NCI-H748 (cell line): ENCODE measurements around the gene BTF3L4.
"Not testable (repeated sequence)": the region's sequence is repeated elsewhere in the genome, so short reads cannot be mapped to it uniquely, and the experiment has no call there.

Experiments used
- DNase-seq: peaks from one replicate; lab custom pipeline; 2025; ENCODE audit not compliant: unreplicated experiment; lab: John Stamatoyannopoulos, UW

BTF3L4 gene

DNA sequence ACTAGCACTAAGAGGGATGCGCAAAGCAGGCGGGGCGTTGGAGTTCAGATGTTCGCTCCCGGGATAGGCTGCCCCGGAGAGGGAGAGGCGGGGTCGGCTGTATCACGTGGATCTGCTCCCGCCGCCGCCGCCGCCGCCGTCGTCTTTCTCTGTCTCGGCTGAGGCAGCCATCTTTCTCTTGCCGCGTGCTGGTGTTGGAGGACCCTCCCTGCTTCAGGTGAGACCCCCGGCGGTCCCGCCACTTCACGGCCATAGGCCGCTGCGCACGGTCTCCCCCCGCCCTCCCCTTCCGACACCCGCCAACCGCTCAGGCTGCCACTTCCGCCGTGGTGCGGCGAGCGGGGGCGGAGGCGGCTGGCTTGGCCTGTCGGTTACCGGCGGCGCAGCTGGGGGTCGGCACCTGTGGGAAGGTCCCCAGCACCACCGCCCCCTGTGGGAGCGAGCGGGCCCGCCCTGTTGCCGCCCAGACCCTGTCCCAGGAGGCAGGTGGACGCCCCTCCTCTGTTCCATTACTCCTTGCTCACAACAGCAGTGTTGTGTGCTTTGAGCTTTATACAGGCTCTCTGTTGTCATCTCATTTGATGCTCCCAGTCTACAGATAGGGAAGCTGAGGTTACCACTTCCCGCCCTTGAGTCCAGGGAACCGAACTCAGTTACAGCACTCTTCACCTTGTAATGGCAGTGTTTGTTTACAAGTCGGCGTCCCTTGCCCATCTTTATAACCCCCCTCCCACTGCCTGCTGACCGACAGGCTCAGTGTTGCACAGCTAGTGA lies at the start of gene BTF3L4:
BTF3L4 (plus strand) TSS at position 133 of the 774 bp plus-strand sequence. CDS start 3,553 bp downstream, outside the sequence.
- DNase-seq, result peak; percentile 97

DNA sequence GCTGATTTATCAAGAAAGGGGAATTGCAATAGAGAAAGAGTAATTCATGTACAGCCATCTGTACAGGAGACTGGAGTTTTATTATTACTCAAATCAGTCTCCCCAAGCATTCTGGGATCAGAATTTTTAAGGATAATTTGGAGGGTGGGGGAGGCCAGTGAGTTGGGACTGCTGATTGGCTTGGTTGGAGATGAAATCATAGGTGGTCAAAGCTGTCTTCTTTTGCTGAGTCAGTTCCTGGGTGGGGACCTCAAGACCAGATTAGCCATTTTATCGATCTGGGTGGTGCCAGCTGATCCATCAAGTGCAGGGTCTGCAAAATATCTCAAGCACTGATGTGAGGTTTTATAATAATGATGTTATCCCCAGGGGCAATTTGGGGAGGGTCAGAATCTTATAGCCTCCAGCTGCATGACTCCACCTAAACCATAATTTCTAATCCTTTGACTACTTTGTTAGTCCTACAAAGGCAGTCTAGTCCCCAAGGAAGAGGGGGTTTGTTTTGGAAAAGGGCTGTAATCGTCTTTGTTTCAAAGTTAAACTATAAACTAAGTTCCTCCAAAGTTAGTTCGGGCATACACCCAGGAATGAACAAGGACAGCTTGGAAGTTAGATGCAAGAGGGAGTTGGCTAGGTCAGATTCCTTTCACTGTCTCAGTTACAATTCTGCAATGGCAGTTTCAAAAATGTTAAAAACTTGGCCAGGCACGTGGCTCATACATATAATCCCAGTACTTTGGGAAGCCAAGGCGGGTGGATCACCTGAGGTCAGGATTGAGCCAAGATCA lies 48.7 kb upstream of the BTF3L4 start:
- DNase-seq, result no peak

DNA sequence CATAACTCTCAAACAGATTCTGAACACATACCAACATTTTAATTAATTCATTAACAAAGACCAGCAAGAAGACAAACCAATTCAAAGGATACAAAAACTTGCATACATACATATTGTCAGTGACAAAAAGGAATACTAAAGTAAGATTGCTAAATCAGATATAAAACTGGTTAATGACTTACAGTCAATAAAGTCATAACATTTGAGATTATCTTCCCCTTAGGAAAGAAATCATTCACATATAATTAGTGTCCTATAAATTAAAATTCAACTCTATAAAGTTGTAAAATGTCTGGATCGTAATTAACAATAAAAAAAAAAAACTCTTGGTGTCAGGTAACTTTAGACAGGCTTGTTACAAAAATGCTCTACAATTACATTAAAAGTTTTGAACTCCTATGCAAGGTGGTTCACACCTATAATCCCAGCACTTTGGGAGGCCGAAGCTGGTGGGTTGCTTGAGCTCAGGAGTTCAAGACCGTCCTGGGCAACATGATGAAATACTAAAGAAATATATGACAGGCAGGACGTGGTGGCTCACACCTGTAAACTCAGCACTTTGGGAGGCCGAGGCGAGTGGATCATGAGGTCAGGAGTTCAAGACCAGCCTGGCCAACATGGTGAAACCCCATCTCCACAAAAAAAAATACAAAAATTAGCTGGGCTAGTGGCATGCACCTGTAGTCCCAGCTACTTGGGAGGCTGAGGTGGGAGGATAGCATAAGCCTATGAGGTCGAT lies 47.9 kb upstream of the BTF3L4 start:
- no peak for DNase-seq

DNA sequence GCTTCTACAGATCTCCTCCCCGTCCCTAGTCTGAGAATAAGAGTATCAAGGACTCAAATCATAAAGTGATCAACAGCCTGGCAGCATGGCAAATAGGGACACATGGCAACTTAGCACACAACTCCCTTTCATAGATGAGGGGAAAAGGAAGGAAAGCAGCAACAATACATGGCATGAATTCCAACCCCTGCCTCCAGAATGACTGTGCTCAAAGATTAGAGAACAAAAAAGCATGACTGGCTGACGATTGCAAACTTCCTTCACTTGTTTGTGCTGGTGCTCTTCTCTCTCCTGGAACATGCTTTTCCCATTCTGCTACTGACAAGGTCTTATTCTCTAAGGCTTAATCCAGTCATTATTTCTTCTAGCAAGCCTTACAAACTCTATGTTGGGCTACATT lies 34.0 kb upstream of the BTF3L4 start:
- no peak for DNase-seq

DNA sequence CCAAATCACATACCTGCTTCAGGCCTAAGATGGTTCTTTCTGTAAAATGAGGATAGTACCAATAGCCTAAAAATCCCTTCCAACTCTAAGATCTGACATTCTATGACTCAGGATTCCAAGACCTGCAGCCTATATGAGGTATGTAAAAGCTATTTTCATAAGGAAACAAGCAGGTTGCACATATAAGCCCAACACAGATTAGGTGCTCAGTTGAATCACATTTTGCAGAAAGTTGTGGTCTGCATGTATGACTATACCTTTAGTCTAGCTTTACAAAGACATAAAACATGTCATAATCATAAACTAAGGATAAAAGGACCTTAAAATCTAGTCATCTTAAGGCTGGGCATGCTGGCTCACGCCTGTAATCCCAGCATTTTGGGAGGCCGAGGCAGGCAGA lies 29.8 kb upstream of the BTF3L4 start:
- DNase-seq, result no peak

DNA sequence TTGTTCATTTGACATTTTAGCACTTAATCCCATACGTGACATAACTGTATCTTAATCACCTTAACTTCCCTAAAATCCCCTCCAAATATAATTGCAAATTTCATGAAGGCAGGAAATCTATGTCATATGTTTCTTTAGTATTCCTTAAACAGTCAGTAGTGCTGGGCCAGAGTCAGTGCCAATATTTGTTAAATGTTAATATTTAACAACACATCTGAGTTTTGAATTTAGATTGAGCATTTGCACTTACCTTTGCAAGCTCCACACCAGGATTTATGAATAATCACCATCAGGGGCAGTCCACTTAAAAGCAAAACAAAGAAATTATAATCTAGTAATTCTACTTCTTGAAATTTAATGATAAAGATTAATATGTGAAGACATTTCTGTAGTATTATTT lies 27.8 kb upstream of the BTF3L4 start:
- DNase-seq, result no peak

DNA sequence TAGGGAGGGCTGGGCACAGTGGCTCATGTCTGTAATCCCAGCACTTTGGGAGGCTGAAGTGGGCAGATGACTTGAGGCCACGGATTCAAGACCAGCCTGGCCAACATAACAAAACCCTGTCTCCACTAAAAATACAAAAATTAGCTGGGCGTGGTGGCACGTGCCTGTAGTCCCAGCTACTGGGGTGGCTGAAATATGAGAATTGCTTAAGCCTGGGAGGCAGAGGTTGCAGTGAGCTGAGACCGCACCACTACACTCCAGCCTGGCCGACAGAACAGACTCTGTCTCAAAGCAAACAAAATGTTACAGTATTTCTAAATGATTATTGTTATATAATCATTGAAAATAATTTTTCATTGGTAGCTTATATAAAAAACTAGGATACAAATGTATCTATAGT lies 27.3 kb upstream of the BTF3L4 start:
- DNase-seq, result not testable (repeated sequence)

DNA sequence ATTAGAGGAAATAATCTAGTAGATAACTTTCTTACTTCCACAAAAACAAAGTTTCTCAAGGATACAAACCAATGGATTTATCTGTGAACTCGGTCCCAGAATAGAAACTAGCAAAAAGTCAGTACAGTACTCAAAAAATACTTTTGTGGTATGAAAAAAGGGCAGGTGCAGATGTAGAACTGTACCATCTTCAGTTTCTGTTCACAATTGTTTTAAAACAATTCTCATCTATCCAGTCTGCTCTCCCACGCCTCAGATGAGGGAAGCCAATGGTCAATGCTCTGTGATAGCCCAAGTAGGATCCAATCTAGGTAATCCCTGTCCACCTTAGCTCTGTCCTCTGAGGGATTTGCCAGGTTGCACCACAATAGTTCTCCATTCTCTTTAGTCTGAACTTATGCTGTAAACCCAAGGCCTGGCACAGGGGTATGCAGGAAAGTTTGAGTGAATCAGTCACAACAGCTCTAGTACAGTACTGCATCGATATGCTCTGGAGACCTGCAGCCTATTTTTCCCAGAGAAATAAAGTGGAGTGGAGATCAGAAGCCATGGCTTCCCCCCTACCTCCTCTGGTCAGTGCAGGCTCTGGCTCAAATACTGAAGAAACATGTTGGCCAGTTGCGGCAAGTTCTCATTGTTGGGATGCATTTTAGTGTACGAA lies 23.8 kb upstream of the BTF3L4 start:
- no peak for DNase-seq

DNA sequence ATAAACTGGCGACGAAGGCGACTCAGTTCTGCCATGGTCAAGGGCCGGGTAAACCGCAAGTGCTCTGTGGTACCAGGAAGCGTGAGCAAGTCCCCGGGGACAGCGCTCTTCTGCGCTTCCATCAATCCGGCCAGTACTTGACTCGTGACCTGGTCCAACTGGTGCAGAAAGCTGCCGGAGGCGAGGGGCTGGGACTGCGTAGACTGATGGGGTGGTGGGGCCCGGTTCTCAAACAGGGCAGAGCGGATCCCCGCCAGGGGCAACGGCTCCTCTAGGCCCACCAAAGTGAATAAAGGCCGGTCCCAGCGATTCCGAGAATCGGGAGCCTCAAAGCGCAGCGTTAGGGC lies 23.3 kb upstream of the BTF3L4 start:
- peak; percentile 54 for DNase-seq

DNA sequence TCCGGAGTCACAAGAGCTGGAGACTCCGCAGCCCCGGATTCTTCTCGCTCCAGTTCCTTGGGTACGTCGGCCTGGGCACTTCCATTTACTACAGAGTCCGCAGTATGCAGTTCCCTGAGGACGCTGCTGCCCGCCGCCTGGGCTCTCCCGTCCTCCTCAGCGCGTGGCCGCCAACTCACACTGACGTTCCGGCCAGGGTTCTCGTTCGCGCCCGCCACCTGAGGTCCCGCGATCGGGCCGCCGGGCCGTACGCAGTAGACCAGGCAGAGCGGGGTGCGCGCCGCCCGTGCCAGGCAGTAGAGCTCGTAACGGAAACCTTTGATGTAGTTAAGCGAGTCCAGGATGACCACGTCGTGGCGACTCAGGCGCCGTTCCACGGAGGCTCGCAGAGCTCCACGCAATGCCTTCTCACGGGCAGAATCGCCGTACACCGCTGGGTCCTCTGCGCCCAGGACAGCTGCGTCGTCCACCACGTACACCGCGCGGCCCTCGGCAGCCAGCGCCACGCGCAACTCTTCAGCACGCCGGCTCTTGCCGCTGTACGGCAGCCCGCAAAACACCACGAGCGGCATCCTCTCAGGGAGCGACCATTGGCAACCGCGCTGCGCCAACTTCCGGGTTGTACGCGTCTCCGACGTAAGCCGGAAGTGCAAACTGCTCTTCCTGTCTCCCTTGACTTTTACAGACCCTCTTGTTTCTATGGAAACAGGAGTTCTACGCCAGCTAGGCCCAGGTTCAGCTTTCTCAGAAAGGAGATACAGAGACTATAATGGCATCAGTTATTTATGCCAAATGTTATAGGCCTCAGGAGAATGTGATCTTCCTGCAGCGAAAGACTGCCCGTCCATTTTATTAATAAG lies 22.7 kb upstream of the BTF3L4 start, which contains the start of gene KTI12:
KTI12 (minus strand) TSS at position 621 of the 860 bp plus-strand sequence; CDS start at position 572, 49 bp downstream.
- DNase-seq, result peak; percentile 97

DNA sequence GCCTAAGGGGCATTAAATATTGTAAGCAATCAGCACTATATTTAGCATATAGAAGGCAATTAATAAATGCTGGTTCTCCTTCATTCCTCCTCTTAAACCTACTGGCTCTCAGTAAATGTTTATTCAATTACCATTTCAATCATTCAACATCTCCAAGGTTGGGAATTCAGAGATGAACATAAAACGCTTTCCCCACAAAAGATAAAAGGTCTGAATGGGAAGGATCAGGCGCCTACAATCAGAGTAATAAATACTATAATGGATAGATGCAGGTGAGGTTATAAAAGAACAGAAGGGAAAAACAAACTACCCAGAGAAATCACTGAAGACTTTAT lies 22.1 kb upstream of the BTF3L4 start:
- no peak for DNase-seq

DNA sequence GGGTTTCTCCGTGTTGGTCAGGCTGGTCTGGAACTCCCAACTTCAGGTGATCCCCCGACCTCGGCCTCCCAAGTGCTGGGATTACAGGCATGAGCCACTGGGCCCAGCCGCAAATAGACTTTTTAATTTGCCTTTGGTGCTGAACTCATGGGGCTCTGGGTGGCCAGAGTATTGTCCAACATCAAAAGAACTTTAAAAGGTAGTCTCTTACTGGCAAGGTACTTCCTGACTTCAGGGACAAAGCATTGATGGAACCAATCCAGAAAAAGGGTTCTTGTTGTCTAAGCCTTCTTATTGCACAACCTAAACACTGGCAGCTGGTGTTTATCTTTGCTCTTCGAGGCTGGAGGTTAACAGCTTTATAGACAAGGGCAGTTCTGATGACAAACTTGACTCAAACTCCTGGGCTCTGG lies 18.7 kb upstream of the BTF3L4 start:
- no peak for DNase-seq

DNA sequence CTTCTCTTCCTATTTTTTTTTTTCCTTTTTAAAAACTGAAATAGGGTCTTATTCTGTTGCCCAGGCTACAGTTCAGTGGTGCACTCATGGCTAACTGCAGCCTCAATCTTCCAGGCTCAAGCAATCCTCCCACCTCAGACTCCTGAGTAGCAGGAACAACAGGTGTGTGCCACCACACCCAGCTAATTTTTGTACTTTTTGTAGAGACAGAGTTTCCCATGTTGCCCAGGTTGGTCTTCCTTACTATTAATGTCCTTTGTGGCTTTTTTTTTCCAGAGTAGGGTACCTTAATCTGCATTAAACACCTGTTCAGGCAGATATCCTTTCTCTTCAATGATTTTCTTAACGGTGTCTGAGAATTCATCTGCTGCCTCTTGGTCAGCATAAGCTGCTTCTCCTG lies 18.2 kb upstream of the BTF3L4 start:
- DNase-seq, result no peak

DNA sequence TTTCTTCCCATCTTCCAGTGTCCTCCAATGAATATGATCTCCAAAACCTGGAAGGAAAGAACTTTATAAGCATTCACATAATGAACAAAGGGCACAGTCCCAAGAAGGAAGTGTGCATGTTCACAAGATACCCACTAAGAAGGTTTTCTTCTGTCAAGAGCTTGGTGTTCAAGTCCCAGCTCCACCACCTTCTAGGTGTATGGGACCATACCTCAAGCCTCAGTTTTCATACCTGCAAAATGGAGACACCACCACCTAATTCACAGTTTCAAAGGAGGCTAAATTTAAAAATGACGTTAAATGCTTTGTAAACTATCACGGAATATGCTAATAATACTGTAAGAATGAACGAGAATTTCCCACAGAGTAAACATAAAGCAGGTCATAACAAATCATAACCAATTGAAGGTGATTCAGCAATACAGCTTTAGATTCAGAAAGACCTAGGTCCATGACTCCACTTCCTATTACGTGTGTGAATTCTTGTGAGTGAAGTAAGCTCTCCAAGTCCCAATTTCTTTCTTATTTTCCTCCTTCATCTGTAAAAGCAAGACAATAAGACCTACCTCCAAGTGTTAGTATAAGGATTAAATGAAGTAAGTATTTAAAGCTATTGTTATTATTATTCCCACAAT lies 14.4 kb upstream of the BTF3L4 start:
- no peak for DNase-seq

DNA sequence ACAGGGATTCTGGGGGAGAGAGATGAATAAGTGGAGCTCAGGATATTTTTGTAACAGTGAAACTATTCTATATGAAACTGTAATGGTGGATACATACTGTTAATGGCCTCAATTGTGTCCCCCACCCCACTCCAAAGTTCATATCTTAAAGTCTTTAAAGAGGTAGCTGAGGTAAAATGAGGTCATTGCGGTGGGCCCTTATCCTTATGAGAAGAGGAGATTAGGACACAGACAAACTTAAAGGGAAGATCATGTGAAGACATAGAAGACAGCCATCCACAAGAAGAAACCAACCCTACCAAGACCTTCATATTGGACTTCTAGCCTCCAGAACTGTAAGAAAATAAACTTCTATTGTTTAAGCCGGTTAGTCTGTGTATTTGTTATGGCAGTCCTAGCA lies 10.9 kb upstream of the BTF3L4 start:
- no peak for DNase-seq

DNA sequence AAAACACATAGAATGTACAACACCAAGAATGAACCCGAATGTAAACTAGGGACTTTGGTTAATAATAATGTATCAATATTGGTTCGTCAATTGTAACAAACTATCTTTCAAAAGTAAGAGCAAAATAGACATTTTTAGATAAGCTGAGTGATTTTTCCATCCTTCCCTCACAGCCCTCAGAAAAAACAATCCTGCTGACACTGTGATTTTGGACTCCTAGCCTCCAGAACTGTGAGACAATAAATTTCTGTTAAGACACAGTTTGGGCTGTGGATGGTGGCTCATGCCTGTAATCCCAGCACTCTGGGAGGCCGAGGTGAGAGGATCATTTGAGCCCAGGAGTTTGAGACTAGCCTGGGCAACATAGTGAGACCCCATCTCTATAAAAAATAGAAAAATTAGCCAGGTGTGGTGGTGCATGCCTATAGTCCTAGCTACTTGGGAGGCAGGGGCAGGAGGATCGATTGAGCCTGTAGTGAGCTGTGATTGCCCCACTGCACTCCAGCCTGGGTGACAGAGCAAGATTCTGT lies 10.4 kb upstream of the BTF3L4 start:
- DNase-seq, result not testable (repeated sequence)

DNA sequence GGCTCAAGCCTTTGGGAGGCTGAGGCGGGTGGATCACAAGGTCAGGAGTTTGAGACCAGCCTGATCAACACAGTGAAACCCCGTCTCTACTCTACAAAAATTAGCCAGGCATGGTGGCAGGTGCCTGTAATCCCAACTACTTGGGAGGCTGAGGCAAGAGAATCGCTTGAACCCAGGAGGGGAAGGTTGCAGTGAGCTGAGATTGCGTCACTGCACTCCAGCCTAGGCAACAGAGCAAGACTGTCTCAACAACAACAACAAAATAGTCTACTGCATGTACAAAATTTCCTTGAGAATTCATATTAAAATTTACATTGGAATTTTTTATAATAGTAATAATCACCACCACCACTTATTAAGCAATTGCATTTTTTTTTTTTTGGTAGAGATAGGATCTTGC lies 6.8 kb upstream of the BTF3L4 start:
- not testable (repeated sequence) for DNase-seq

DNA sequence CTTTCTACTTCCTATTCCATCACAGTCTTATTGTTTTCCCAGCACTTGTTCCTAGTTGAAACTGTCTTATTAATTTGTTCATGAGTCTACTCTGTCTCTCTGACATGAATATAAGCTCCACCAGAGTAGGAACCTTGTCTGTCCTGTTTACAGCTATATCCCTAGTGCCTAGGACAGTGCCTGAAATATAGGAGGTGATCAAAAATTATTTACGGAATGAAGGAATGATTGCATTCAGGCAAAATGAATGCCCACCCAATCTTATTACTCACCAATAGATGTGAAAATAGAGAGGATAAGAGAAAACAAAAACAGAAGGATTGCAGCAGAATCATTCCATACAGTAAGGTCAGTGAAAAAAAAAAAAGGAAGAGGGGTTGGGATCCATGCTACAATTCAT lies 2.2 kb upstream of the BTF3L4 start:
- DNase-seq, result no peak

DNA sequence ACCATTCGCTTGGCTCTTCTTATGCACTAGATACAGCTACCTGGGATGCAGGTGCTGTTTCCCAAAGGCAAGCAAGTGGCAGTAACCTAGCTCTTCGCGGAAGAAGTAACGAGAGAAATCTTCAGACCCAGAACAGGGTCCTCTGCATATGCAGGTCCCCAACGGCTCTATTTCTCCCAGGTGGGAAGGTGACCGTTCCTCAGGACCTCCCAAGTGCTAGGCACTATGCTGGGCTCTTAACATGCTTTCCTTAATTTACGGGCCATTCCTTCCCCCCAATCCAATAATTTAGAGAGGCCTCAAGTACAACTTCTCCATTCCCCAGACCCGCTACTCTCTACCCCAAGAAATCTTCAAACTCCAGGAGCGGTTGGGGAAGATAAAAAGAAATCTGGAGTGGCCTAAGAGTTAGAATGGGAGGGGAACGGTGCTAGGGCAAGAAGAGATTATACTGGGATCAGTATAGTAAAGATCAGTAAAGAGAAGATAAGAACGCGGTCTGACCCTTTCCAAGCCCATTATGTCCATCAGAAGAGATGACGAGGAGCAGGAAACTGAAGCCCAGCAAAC lies 1.5 kb upstream of the BTF3L4 start:
- peak; percentile 25 for DNase-seq
